Neuronal stem cell (in vitro differentiated cells): ENCODE results near the gene KIF18B.

Experiments used
- DNase-seq: peaks from one replicate; pipeline ENCODE4 v3.0.0-alpha.2; 2013; ENCODE audit warnings: low spot score
- H2AFZ ChIP-seq: one replicate; pipeline ENCODE4 v1.6.1; 2013; ENCODE audit warnings: mild to moderate bottlenecking, low read length, inconsistent platforms
- H2AK5ac ChIP-seq: 2 replicates; pipeline ENCODE4 v1.6.1; 2013; ENCODE audit warnings: low read depth, mild to moderate bottlenecking, inconsistent platforms, low read length, moderate library complexity, mixed read lengths
- H2BK120ac ChIP-seq: 2 replicates; pipeline ENCODE4 v1.6.1; 2013; ENCODE audit warnings: low read depth, mild to moderate bottlenecking, inconsistent platforms, low read length, moderate library complexity, mixed read lengths
- H2BK12ac ChIP-seq: one replicate; pipeline ENCODE4 v1.6.1; 2013; ENCODE audit warnings: low read length, inconsistent platforms
- H2BK15ac ChIP-seq: 2 replicates; pipeline ENCODE4 v1.6.1; 2013; ENCODE audit warnings: mild to moderate bottlenecking, low read length, inconsistent platforms, mixed read lengths
- H2BK5ac ChIP-seq: one replicate; pipeline ENCODE4 v1.6.1; 2013; ENCODE audit warnings: inconsistent platforms, mild to moderate bottlenecking, low read length, moderate library complexity
- H3K14ac ChIP-seq: one replicate; pipeline ENCODE4 v1.6.1; 2013; ENCODE audit warnings: low read length, inconsistent platforms
- H3K18ac ChIP-seq: 2 replicates; pipeline ENCODE4 v1.6.1; 2013; ENCODE audit warnings: low read length, inconsistent platforms
- H3K23ac ChIP-seq: 2 replicates; pipeline ENCODE4 v1.6.1; 2013; ENCODE audit warnings: low read depth, mild to moderate bottlenecking, mixed read lengths, low read length, inconsistent platforms; ENCODE audit not compliant: poor library complexity
- H3K27ac ChIP-seq: replicated peaks from 3 replicates; pipeline ENCODE4 v1.5.1; 2013; ENCODE audit warnings: low read length, inconsistent platforms
- H3K27me3 ChIP-seq, 3 experiments: 2 replicates each; pipeline ENCODE4 v1.6.1; 2013; ENCODE audit warnings: low read length in 3 of 3, mild to moderate bottlenecking in 2 of 3, inconsistent platforms in 1 of 3, low read depth in 1 of 3, mixed read lengths in 1 of 3, moderate library complexity in 1 of 3; ENCODE audit not compliant: control insufficient read depth in 3 of 3, insufficient read depth in 3 of 3
- H3K36me3 ChIP-seq, 2 donors: replicated peaks in 1 of 2; 2 replicates each; pipeline ENCODE4 v1.6.1; 2013; ENCODE audit warnings: low read length in 2 of 2; ENCODE audit not compliant: control insufficient read depth in 2 of 2, insufficient read depth in 2 of 2
- H3K4ac ChIP-seq: 2 replicates; pipeline ENCODE4 v1.6.1; 2013; ENCODE audit warnings: inconsistent platforms, mild to moderate bottlenecking, low read length, moderate library complexity
- H3K4me1 ChIP-seq, 2 donors: 1 replicate in 1 of 2; 2 replicates in 1 of 2; pipeline ENCODE4 v1.6.1; 2013; ENCODE audit warnings: low read length in 2 of 2, low read depth in 1 of 2; ENCODE audit not compliant: control insufficient read depth in 2 of 2, insufficient read depth in 1 of 2
- H3K4me2 ChIP-seq: one replicate; pipeline ENCODE4 v1.6.1; 2013; ENCODE audit warnings: mild to moderate bottlenecking, low read length, inconsistent platforms; ENCODE audit not compliant: insufficient read depth, poor library complexity, severe bottlenecking
- H3K4me3 ChIP-seq, 2 donors: 2 replicates each; pipeline ENCODE4 v1.5.1; 2013; ENCODE audit warnings: low read length in 2 of 2, mild to moderate bottlenecking in 2 of 2, inconsistent platforms in 1 of 2, moderate library complexity in 1 of 2
- H3K79me1 ChIP-seq: one replicate; pipeline ENCODE4 v1.6.1; 2013; ENCODE audit warnings: low read depth, mild to moderate bottlenecking, inconsistent platforms, low read length, moderate library complexity
- H3K9ac ChIP-seq: one replicate; pipeline ENCODE4 v1.6.1; 2013; ENCODE audit warnings: mild to moderate bottlenecking, low read depth, low read length, inconsistent platforms; ENCODE audit not compliant: poor library complexity
- H3K9me3 ChIP-seq, 2 donors: replicated peaks in 1 of 2; 2 replicates each; pipeline versions ENCODE3 to v1.6.1; 2013; ENCODE audit warnings: low read length in 2 of 2, mild to moderate bottlenecking in 2 of 2, inconsistent platforms in 1 of 2, low read depth in 1 of 2, mixed read lengths in 1 of 2, moderate library complexity in 1 of 2; ENCODE audit not compliant: control insufficient read depth in 2 of 2, insufficient read depth in 1 of 2
- H4K8ac ChIP-seq: one replicate; pipeline ENCODE4 v1.6.1; 2013; ENCODE audit warnings: low read depth, mild to moderate bottlenecking, inconsistent platforms, low read length, moderate library complexity
- H4K91ac ChIP-seq: one replicate; pipeline ENCODE4 v1.6.1; 2013; ENCODE audit warnings: low read length, low read depth, mild to moderate bottlenecking, inconsistent platforms; ENCODE audit not compliant: poor library complexity
- WGBS, 2 donors: extraction: QIAGEN DNeasy Blood & Tissue Kit; methylation state at CpG; one replicate each; pipeline ENCODE4 v1.1.7; 2013; ENCODE audit warnings: missing lambda C conversion rate in 2 of 2, mixed read lengths in 1 of 2; ENCODE audit not compliant: insufficient read length in 2 of 2, insufficient replicate concordance in 1 of 2; ENCODE audit errors: extremely low coverage in 2 of 2; 5-methylcytosine and 5-hydroxymethylcytosine counted together

Gene KIF18B

DNA sequence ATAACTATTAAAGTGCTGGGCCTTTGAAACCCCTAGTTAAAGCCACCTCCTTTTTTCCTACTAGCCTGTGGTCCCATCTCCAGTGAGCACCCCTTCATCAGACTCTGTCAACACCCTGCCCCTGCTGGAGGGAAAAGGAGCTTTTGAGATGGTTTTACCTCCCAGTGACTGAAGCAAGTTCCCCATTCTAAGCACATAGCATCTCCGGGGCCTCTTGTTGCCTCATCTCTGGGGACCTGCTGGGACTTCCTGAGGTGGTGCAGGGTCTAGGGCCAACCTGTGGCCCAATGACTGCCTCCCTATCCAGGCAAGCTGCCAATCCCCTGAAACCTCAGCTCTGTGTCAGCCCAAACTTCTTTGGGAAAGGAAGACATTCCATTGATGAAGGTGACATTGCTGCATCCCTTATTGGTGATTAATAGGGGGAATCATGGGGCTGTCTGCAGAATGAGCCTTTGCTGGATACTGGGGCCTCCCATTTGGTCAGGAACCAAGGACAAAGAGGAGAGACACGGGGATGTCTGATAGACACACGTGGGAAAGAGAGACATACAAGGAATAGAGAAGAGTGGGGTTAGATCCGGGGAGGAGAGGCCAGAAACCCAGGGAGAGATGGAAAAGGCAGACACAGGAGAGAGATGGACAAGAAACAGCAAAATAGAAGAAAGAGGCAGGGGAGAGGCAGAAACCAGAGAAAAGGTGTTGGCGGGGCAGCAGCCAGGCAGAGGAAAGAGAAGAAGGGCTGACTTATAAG is 18.1 kb upstream of the KIF18B start:
- no peak overlapping the region for H3K4ac ChIP-seq
- no peak overlapping the region for H3K4me2 ChIP-seq
- no peak overlapping the region for H2BK5ac ChIP-seq
- peak overlapping the region; percentile 98 for H2AK5ac ChIP-seq
- no peak overlapping the region for H3K27ac ChIP-seq
- WGBS, 2 donors, result no CpG with 5 or more reads among the region's 5 CpGs
- H2BK12ac ChIP-seq, result no peak overlapping the region
- peak overlapping the region; percentile 13 for H3K18ac ChIP-seq
- peaks cover 23 to 57% (median 52%) of the 10 kb centered on the region in 3 experiments for H3K27me3 ChIP-seq
- H3K79me1 ChIP-seq, result peaks cover 5% of the 10 kb centered on the region
- H3K36me3 ChIP-seq, result no peaks in the 10 kb centered on the region
- no peak overlapping the region for H4K8ac ChIP-seq
- peaks cover 16 to 19% of the 10 kb centered on the region in 2 donors for H3K4me1 ChIP-seq
- no peak overlapping the region for H3K23ac ChIP-seq
- H4K91ac ChIP-seq, result no peak overlapping the region
- H3K9ac ChIP-seq, result no peak overlapping the region
- no peaks in the 10 kb centered on the region for H3K9me3 ChIP-seq
- no peak overlapping the region for H3K14ac ChIP-seq
- H2AFZ ChIP-seq, result no peak overlapping the region
- no peak for DNase-seq
- H2BK15ac ChIP-seq, result no peak overlapping the region
- no peak overlapping the region for H3K4me3 ChIP-seq
- peak overlapping the region; percentile 26 for H2BK120ac ChIP-seq

DNA sequence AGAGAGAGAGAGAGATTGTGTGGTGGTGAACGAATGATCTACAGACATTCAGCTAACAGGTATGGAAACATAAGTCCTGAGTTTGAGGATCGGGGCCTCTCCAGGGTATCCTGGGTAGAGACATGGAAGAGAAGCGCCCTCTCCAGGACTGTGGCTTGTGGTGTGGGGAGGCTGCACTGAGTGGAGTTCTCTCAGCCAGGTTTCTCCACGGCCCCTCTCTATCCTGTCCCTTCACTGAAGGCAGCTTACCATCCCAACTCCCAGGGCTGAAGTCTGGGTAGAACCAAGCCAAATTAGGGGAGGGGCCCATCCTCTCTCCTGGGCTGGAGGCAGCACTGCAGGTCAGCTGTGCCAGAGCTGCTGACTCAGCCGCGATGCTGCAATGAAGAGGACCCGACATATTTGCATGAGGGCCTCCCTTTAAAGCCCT is 14.4 kb upstream of the KIF18B start:
- Histone ChIP-seq H3K4me3 (no peak overlapping the region), H2AFZ (no peak overlapping the region), H3K4me1 (peaks cover 6 to 10% of the 10 kb centered on the region in 2 donors), H3K9ac (no peak overlapping the region), H4K91ac (no peak overlapping the region), H3K4ac (no peak overlapping the region), H3K4me2 (no peak overlapping the region), H3K9me3 (no peaks in the 10 kb centered on the region), H2BK5ac (no peak overlapping the region), H2BK15ac (no peak overlapping the region), H3K14ac (no peak overlapping the region), H2AK5ac (no peak overlapping the region), H3K27ac (no peak overlapping the region), H3K36me3 (no peaks in the 10 kb centered on the region), H3K79me1 (no peaks in the 10 kb centered on the region), H2BK12ac (no peak overlapping the region), H3K18ac (no peak overlapping the region), H2BK120ac (no peak overlapping the region), H3K23ac (no peak overlapping the region), H3K27me3 (peaks cover 12 to 34% (median 28%) of the 10 kb centered on the region in 3 experiments), H4K8ac (no peak overlapping the region)
- no CpG with 5 or more reads among the region's 7 CpGs for WGBS, 2 donors
- no peak for DNase-seq

DNA sequence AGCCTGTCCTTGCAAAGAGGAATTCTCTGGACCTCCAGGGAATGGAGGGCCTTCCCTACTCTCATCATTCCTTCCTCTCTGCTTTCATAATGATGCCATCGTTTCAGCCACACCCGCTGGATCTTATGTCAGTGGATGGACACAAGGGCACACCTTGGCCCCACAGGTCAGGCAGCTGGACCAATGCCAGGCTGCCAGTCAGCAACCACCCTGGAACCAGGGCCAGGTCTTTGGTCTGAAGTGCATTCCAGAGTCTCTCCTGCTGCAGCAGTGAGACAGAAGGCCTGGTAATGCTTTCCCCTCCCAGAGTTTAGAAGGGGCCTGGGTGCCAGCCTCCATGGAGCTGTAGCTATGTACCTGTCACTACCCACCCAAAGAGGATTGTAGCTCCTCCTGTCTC is 13.1 kb upstream of the KIF18B start:
- Histone ChIP-seq H2BK120ac (no peak overlapping the region), H2AFZ (no peak overlapping the region), H3K4ac (no peak overlapping the region), H2BK5ac (no peak overlapping the region), H3K9ac (no peak overlapping the region), H3K36me3 (no peaks in the 10 kb centered on the region), H3K18ac (no peak overlapping the region), H2AK5ac (no peak overlapping the region), H4K8ac (no peak overlapping the region), H4K91ac (no peak overlapping the region), H3K4me1 (peaks cover 2 to 3% of the 10 kb centered on the region in 2 donors), H2BK15ac (peak overlapping the region; percentile 40), H3K4me3 (no peak overlapping the region), H3K23ac (no peak overlapping the region), H3K14ac (no peak overlapping the region), H3K27me3 (peaks cover under 1 to 28% (median 22%) of the 10 kb centered on the region in 3 experiments), H3K4me2 (no peak overlapping the region), H3K79me1 (no peaks in the 10 kb centered on the region), H3K27ac (no peak overlapping the region), H2BK12ac (no peak overlapping the region), H3K9me3 (no peaks in the 10 kb centered on the region)
- DNase-seq, result no peak
- no CpG with 5 or more reads among the region's 2 CpGs for WGBS, 2 donors

DNA sequence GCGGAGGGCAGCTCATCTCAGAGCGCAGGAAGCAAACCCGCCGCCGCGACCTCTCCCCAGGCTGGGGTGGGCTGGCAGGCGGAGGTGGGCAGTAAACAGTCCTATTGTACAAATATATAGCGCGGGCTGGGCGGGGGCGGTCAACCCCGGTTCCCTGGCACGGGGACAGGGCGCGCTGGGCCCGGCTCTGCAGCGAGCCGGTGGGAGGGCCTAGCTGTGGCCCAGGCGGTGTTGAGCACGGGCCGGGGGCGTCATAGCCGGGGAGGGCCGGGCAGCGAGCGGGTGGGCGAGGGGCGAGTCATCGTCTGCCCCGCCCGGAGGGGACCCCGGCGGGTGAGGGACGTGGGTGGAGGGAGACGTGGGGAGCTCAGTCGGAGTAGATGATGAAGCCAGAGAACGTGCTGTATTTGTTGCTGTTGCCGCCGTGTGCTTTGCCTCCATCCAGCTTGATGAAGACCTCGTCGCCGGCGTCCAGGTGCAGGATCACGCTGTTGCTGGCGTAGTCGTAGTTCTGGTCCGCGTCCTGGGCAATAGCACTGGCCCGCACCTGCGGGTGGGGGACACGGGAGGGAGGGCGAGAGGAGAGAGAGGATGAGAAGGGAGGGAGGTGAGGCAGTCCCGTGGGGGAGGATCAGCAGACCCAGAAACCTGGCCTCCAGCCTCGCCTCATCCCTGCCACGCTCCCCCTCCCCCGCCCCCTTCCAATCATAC is 12.4 kb upstream of the KIF18B start:
- Histone ChIP-seq H4K8ac (peak overlapping the region; percentile 52), H3K79me1 (no peaks in the 10 kb centered on the region), H2AFZ (no peak overlapping the region), H3K4ac (no peak overlapping the region), H3K9ac (peak overlapping the region; percentile 73), H2BK12ac (peak overlapping the region; percentile 79), H2AK5ac (no peak overlapping the region), H3K4me3 (peak overlapping the region in 1 of 2 donors; percentile 25), H4K91ac (no peak overlapping the region), H2BK120ac (peak overlapping the region; percentile 42), H3K14ac (no peak overlapping the region), H3K27me3 (peaks cover 0 to 30% (median 16%) of the 10 kb centered on the region in 3 experiments), H3K36me3 (no peaks in the 10 kb centered on the region), H3K4me2 (peak overlapping the region; percentile 41), H2BK15ac (peak overlapping the region; percentile 40), H3K4me1 (peaks cover 2 to 3% of the 10 kb centered on the region in 2 donors), H3K23ac (peak overlapping the region; percentile 87), H3K27ac (no peak overlapping the region), H3K18ac (peak overlapping the region; percentile 81), H2BK5ac (peak overlapping the region; percentile 40), H3K9me3 (no peaks in the 10 kb centered on the region)
- WGBS, 2 donors, result no CpG with 5 or more reads among the region's 56 CpGs
- DNase-seq, result no peak
